B cell (primary cell): ENCODE measurements around the gene KPNA1. TPM values are rescaled to one million over a fixed set of nuclear protein-coding genes. Genes with fewer than 3 reads are reported as not detected.
A peak's percentile ranks its signal among the peaks of the same experiment; 100 is the strongest.

ENCODE experiments used
- ATAC-seq: fragments of 200-7000 bp; cut with Tn5 transposase; one replicate; pipeline ENCODE4 v1.10.0; 2021; ENCODE audit warnings: low read depth, mild to moderate bottlenecking, moderate number of reproducible peaks, moderate library complexity
- CTCF ChIA-PET: fragments of 350-600 bp; sonication (Branson Sonifier 250); formaldehyde crosslinking; loops from one replicate; lab custom pipeline; 2021; ENCODE audit warnings: antibody characterized with exemption, inconsistent platforms; lab: Charles Lee
- POLR2A ChIA-PET: fragments of 350-600 bp; sonication (Branson Sonifier 250); formaldehyde crosslinking; loops from one replicate; lab custom pipeline; 2021; ENCODE audit warnings: antibody characterized with exemption; lab: Charles Lee
- DNase-seq: peaks from one replicate; pipeline ENCODE4 v3.0.0; 2013
- H2AFZ ChIP-seq: 2 replicates; pipeline ENCODE4 v1.6.1; 2012; ENCODE audit warnings: mild to moderate bottlenecking, low read depth, low read length; ENCODE audit not compliant: insufficient read depth, poor library complexity, severe bottlenecking
- H3K27ac ChIP-seq, 2 donors: 1 replicate in 1 of 2; 2 replicates in 1 of 2; pipeline ENCODE4 v1.5.1; 2012 to 2013; ENCODE audit warnings: low read length in 2 of 2, mild to moderate bottlenecking in 2 of 2, moderate library complexity in 1 of 2
- H3K27me3 ChIP-seq, 4 experiments: fragments of 200-600 bp in 1 of 4; sonication (generic) in 1 of 4; replicated peaks in 1 of 4; 1 replicate in 2 of 4; 2 replicates in 2 of 4; pipeline versions ENCODE4 v1.6.1 to v1.7.0; 2013 to 2016; ENCODE audit warnings: low read length in 3 of 4, mild to moderate bottlenecking in 2 of 4, mixed read lengths in 1 of 4, moderate library complexity in 1 of 4; ENCODE audit not compliant: insufficient read depth in 4 of 4, control insufficient read depth in 3 of 4; ENCODE audit errors: control extremely low read depth in 1 of 4
- H3K36me3 ChIP-seq, 2 experiments: replicated peaks in 1 of 2; 1 replicate in 1 of 2; 2 replicates in 1 of 2; pipeline versions ENCODE4 v1.6.1 to v1.7.1; 2013; ENCODE audit warnings: low read length in 1 of 2; ENCODE audit not compliant: insufficient read depth in 2 of 2, control insufficient read depth in 1 of 2; ENCODE audit errors: control extremely low read depth in 1 of 2, extremely low read depth in 1 of 2
- H3K4me1 ChIP-seq, 2 donors: fragments of 200-600 bp in 1 of 2; sonication (generic) in 1 of 2; 1 replicate in 1 of 2; 2 replicates in 1 of 2; pipeline versions ENCODE4 v1.5.1 to v1.6.1; 2013 to 2017; ENCODE audit warnings: low read length in 2 of 2; ENCODE audit not compliant: control insufficient read depth in 2 of 2, insufficient read depth in 2 of 2
- H3K4me2 ChIP-seq: replicated peaks from 2 replicates; pipeline ENCODE3; 2012; ENCODE audit warnings: mild to moderate bottlenecking, low read depth, low read length; ENCODE audit not compliant: poor library complexity, severe bottlenecking
- H3K4me3 ChIP-seq, 5 experiments: fragments of 200-600 bp in 1 of 5; sonication (generic) in 1 of 5; 1 replicate in 3 of 5; 2 replicates in 2 of 5; pipeline versions ENCODE4 v1.5.1 to v1.7.0; 2011 to 2016; ENCODE audit warnings: low read length in 4 of 5, mild to moderate bottlenecking in 4 of 5, low read depth in 2 of 5, control low read depth in 1 of 5, moderate library complexity in 1 of 5; ENCODE audit not compliant: insufficient read depth in 1 of 5; ENCODE audit errors: control extremely low read depth in 1 of 5, extremely low read depth in 1 of 5
- H3K79me2 ChIP-seq: fragments of 200-600 bp; sonication (generic); one replicate; pipeline ENCODE4 v1.6.0; 2016; ENCODE audit warnings: low read length; ENCODE audit not compliant: control insufficient read depth, insufficient read depth
- H3K9ac ChIP-seq: fragments of 200-600 bp; sonication (generic); 2 replicates; pipeline ENCODE4 v1.6.1; 2017; ENCODE audit warnings: mild to moderate bottlenecking, low read length, moderate library complexity
- H3K9me3 ChIP-seq, 3 donors: one replicate each; pipeline versions ENCODE4 v1.6.1 to v1.7.1; 2013; ENCODE audit warnings: low read length in 2 of 3; ENCODE audit not compliant: control insufficient read depth in 2 of 3, insufficient read depth in 1 of 3; ENCODE audit errors: control extremely low read depth in 1 of 3
- H4K20me1 ChIP-seq: 2 replicates; pipeline ENCODE4 v1.6.0; 2012; ENCODE audit warnings: mild to moderate bottlenecking, low read length; ENCODE audit not compliant: insufficient read depth, control insufficient read depth, poor library complexity, severe bottlenecking
- H3K27ac Mint-ChIP-seq: one replicate; pipeline ENCODE4 v1.8.0; 2021; ENCODE audit warnings: mixed read lengths
- H3K27me3 Mint-ChIP-seq: one replicate; pipeline ENCODE4 v1.8.0; 2021; ENCODE audit warnings: mixed read lengths
- H3K4me1 Mint-ChIP-seq: one replicate; pipeline ENCODE4 v1.8.0; 2021; ENCODE audit warnings: mixed read lengths
- H3K4me3 Mint-ChIP-seq: one replicate; pipeline ENCODE4 v1.8.0; 2021; ENCODE audit warnings: mixed read lengths
- H3K9me3 Mint-ChIP-seq: one replicate; pipeline ENCODE4 v1.8.0; 2022; ENCODE audit warnings: mixed read lengths; ENCODE audit not compliant: insufficient read depth
- CTCF ChIP-seq: fragments of 200-600 bp; IDR thresholded peaks from one replicate; pipeline ENCODE4 v1.8.0; 2022; ENCODE audit warnings: antibody characterized with exemption, mild to moderate bottlenecking
- EZH2 ChIP-seq: IDR thresholded peaks from 2 replicates; pipeline ENCODE4 v1.6.1; 2012; ENCODE audit warnings: borderline replicate concordance, low read depth, mild to moderate bottlenecking, moderate library complexity, low read length; ENCODE audit not compliant: insufficient read depth, poor library complexity, severe bottlenecking
- WGBS: methylation state at CpG from one replicate; pipeline ENCODE4 v1.1.5; 2013; ENCODE audit warnings: missing lambda C conversion rate; ENCODE audit not compliant: insufficient coverage; 5-methylcytosine and 5-hydroxymethylcytosine counted together
- intact Hi-C: fragments of 100-400 bp; cut with micrococcal nuclease; formaldehyde crosslinking; loops from one replicate; pipeline ENCODE4 v1.10.0; 2022
- polyA plus RNA-seq: library from polyadenylated mRNA; depleted of rRNA; stranded (reverse); fragments of >200 nt; gene quantifications from 2 replicates; pipeline ENCODE4 v1.2.3, GENCODE V29; 2012
- total RNA-seq, 2 donors: library from RNA; stranded (reverse); fragments of 120-200 nt in 1 of 2; gene quantifications; 1 replicate in 1 of 2; 2 replicates in 1 of 2; pipeline versions ENCODE4 v1.2.3 to v1.2.4, GENCODE V29; 2013 to 2022

Gene KPNA1
- total and polyA plus RNA-seq, 2 donors (not counting 1 experiment from before 2014, with no cell fraction given), result 14.9 to 79.4 TPM

- Histone ChIP-seq H3K4me3 (no peak overlapping the region), H3K27ac (no peak overlapping the region), H3K79me2 (no peaks in the 10 kb centered on the region), H3K27me3 (no peaks in the 10 kb centered on the region), H2AFZ (no peak overlapping the region), H3K9me3 (no peaks in the 10 kb centered on the region), H3K36me3 (peaks cover 7 to 45% of the 10 kb centered on the region in 2 experiments), H4K20me1 (no peaks in the 10 kb centered on the region), H3K4me2 (no peak overlapping the region), H3K9ac (no peak overlapping the region), H3K4me1 (no peaks in the 10 kb centered on the region)
- DNase-seq (no peak), ATAC-seq (no peak)
- no peaks in the 10 kb centered on the region for H3K9me3 Mint-ChIP-seq
- no peak overlapping the region for H3K4me3 Mint-ChIP-seq
- POLR2A ChIA-PET, result no interaction called here
- CTCF ChIA-PET, result no interaction called here
- no peaks in the 10 kb centered on the region for H3K4me1 Mint-ChIP-seq
- intact Hi-C loops, result no loop called here
- no CpG with 5 or more reads among the region's 3 CpGs for WGBS
- no peak overlapping the region for H3K27ac Mint-ChIP-seq
- H3K27me3 Mint-ChIP-seq, result no peaks in the 10 kb centered on the region
- no peak for TF ChIP-seq EZH2
- no peak for TF ChIP-seq CTCF
Measured at GRCh38 chr3:122461806-122462205, 52.9 kb downstream of the KPNA1 start.

- no peak overlapping the region for H2AFZ ChIP-seq
- CTCF ChIA-PET, result interaction anchor here (0.8 to 2.3 kb wide), 6 partner anchors 54 to 569 kb away, joined by 3 to 11 read pairs (median 4); partner anchors contain the start of genes KPNA1 and MIX23
- peaks cover 8 to 50% of the 10 kb centered on the region in 2 experiments for H3K36me3 ChIP-seq
- H3K27ac ChIP-seq, result no peak overlapping the region
- intact Hi-C loops, result loop anchor here (1.0 to 10.0 kb wide), 2 partner anchors 64 to 220 kb away; no protein-coding TSS in a partner anchor
- H3K27me3 ChIP-seq, result no peaks in the 10 kb centered on the region
- Mint-ChIP-seq H3K27me3 (no peaks in the 10 kb centered on the region), H3K4me1 (no peaks in the 10 kb centered on the region), H3K9me3 (no peaks in the 10 kb centered on the region), H3K4me3 (no peak overlapping the region), H3K27ac (no peak overlapping the region)
- peak; percentile 19 for DNase-seq
- H3K4me2 ChIP-seq, result no peak overlapping the region
- H3K4me3 ChIP-seq, result no peak overlapping the region
- no peaks in the 10 kb centered on the region for H3K79me2 ChIP-seq
- H4K20me1 ChIP-seq, result no peaks in the 10 kb centered on the region
- ATAC-seq, result no peak
- H3K9me3 ChIP-seq, result no peaks in the 10 kb centered on the region
- no CpG with 5 or more reads among the region's 4 CpGs for WGBS
- H3K9ac ChIP-seq, result no peak overlapping the region
- POLR2A ChIA-PET, result no interaction called here
- H3K4me1 ChIP-seq, result no peaks in the 10 kb centered on the region
- TF ChIP-seq EZH2 (no peak), CTCF (peak; percentile 49)
Measured at GRCh38 chr3:122458992-122459391, 55.7 kb downstream of the KPNA1 start.
